A204.1 (cell line): ENCODE data around the gene RIN3.

Experiments used
- FAIRE-seq: peaks from 2 replicates; lab custom pipeline; 2012; peaks lifted over from hg19 to GRCh38; lab: Jason Lieb, UNC

The RIN3 gene

DNA sequence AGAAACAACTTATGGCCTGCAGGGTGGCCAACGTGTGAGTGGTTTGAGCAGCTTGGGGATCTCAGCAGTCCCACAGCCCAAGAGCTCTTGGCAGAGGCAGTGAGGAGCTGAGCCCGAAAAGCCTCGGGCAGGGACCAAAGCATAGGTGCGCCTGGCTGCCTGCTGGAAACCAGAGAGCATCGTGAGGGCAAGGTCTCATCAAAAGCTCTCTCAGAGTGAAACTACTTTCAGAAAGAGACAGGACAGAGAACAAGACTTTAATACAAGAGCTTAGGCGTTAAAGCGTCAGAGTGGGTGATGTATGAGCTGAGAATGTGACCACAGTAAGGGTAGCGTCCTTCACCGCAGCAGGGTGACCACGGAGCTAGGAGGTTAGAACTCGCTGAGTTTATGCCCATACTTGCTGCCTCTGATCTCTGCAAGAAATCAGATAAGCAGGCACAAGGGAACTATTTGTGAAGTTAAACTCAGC lies 204.0 kb downstream of the RIN3 start:
- FAIRE-seq: no peak

DNA sequence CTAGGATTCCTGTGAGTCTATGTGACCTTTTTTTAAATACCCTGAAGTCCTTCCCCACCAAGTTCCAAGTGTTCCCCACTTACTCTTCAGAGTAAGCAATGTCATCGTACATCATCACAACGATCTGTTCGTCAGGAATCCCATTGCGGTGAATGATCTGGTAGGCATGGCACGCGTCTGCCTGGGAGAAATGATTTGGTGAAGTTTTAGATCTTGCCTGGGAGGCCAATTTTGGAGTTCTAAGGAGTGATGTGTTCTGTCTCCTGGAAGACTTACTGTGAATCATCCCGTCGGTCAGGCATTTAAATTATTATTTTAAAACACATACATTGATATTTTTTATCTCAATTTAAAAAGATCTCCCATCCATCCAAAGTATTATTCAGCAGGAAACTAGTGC lies 205.1 kb downstream of the RIN3 start:
- no peak for FAIRE-seq

DNA sequence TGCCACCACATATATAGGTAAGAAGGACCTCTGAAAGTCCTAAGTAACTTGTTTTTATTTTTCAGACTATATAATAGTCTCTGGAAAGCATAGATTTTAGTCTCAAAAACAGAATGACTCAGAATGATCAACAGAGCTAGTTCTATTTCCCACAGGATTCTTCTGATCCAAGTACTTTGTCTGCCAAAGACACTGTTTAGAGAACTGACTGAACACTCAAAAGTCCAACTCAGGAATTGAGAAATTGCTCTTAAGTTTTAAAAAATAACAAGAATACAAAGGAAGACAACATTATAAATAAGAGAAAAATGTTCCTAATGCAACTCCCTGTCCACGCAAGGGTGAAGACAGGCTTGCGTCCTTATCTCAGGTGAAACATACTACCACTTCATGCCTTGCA lies 205.8 kb downstream of the RIN3 start:
- no peak for FAIRE-seq

DNA sequence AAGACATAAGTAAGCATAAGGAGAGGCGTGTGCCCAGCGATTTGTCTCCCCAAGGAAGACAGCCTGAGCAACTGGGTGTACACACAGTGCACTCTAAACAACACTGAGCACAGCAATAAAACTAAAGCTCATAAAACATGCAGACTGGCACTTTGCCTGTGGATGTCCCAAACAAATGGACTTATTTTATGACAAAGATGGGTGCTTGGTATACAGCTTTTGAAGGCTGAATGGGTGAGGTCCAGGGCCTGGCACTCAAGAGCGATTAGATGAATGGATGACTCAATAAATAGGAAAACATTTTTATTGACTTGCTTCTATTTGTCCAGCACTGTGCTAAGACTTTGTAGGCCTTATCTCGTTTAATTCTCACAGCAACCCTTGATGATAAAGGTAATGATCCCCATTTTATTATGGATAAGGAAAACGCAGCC lies 206.3 kb downstream of the RIN3 start:
- no peak for FAIRE-seq

DNA sequence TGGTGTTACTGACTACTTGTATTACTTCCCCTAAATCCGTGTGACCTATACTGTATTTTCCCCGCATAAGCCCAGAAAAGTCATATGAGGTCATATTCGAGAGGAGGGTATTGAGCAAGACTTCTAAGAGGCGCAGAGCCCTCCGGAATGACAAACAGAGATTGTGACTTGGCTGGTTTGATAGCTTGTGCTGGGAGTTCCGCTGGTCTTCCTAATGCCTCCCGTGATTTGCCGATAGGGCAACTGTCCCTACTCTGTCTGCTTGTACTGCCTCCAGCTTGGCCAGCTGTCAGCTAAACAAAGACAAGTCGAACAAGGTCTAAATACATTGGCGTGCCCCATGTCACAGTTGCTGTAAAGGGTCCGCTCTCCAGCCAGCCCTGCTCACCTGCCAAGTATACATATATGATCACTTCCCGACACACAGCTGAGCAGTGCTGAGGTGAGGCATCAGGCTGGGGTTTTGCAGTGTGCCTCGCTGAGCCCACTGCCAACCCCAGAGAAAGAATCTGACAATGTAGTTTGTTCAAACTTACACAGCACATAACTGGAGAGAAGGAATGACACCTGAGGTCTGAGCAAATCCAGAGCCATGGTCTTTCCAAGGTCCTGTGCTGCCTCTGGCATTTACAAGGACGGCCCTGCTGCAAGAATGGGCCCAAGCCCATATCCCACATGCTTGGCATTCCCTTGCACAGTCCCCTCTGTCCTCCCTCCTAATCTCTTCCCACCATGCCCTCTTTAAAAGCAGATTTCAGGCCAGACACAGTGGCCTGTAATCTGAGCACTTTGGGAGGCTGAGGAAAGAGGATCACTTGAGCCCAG lies 211.1 kb downstream of the RIN3 start:
- no peak for FAIRE-seq

DNA sequence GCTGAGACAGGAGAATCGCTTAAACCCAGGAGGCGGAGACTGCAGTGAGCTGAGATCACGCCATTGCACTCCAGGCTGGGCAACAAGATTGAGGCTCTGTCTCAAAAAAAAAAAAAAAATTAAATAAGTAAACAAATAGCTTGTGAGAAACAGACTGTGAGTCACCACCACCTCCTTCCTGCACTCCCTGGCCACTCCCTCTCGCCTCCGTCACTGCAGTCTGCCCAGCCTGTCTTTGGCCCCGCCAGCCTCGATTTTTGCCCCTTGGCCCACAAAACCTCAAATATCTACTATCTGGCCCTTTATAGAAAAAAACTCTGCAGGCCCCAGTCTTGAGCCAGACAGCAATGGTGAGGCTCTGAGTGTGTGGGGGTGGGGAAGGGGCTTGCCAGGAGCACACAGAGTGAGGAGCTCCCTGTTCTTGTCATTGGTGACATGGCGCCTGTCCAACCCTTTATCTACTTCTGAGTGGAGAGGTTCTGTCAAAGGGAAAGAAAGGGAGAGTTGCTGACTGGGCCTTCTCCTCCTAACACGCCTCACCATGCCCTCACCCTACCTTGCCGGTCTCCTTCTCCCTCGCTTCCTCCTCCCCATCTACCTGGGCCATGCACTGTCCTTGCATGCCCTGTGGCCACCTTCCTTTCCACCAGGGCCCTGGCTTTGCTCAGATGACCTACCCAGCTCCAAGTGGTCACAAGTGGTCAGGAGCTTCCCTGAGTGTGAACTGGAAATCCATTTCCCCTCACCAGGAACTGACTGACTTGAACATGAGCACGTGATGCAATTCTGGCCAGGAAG lies 212.8 kb downstream of the RIN3 start:
- FAIRE-seq: no peak

DNA sequence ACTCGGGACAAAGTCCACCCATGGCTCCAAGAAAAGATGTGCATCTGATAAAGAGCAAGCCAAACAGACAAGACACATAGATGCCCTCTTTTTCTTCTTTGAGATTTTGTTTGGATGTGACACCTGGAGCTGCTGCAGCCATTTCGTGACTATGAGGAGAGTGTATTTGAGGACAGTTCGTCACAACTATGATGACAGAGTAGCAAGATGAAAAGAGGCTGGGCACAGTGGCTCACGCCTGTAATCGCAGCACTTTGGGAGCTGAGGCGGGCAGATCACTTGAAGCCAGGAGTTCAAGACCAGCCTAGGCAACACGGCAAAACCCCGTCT lies 213.3 kb downstream of the RIN3 start:
- FAIRE-seq: no peak

DNA sequence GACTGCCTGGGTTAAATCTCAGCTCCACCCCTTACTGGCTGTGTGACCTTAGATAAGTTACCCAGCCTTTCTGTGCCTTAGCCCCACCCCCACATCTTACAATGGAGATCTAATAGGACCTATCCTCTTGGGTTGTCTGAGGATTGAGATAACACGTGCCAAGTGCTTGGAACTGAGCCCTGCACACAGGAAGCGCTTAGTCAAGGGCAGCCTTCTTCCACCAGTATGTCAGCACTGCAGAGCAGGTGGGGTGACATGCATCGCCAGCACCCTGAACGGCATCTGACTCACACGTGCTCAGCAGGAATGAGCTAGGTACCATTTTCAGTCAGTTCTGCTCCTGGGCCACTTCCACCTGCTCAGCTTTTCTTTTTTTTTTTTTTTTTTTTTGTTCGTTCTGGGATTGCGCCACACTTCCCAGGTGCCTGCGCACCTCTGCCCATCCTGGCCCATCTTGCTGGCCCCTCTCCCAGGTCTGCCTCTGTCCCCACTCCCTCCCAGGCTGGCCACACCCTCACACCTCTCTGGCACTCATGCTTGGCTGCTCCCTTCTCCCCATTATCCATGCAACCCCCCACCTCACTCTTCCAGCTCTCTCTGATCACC lies 215.3 kb downstream of the RIN3 start:
- FAIRE-seq: no peak

DNA sequence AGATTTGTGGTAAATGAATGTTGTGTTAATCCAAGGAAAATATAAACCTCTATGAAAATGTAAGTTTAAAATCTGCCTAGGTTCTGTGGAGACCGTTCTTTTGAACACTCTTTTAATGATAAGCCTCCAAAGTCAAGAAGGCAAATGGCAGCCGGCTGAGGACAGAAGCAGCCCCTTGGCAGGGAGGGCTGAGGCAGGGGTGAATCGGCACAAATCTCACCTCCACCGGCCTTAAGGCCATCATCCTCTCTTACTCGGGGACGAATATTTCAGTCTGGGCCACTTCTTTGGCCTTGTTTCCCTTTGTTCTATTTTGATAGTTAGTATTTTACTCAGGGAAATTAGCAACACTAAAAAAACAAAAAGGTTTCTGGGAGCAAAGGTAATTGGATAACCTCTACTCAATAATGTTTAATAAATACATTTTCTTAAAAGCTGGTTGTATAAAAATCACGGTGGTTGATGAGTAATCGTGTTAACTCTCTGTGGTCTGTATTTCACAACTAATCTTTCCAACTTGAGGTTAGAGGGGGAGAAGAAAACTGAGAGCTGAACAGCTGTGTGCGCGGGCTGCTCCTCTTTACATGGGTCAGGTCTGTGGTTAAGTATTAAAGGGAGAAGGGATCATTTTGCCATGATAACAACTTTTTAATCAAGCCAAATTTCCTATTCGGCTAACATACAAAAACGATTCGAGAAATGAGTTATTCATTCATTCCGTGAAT lies 216.2 kb downstream of the RIN3 start:
- FAIRE-seq: no peak

DNA sequence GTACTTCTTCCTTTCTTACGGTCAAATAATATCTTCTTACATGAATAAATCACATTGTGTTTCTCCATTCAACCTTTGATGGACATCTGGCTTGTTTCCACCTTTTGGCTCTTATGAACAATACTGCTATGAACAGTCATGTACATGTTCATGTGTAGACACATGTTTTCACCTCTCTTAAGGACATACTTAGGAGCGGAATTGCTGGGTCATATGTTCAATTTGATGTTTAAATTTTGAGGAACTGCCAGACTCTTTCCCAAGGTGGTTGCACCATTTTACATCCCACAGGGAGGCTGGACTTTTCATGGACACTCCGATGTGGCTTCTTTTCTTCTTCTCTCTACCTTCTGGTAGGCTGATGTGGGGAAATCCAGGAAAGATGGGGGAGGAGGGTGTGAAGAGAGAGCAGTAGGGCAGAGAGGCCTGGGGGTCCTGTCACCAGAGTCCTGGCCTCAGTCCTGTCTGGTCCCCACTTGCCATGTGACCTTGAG lies 218.1 kb downstream of the RIN3 start:
- no peak for FAIRE-seq

DNA sequence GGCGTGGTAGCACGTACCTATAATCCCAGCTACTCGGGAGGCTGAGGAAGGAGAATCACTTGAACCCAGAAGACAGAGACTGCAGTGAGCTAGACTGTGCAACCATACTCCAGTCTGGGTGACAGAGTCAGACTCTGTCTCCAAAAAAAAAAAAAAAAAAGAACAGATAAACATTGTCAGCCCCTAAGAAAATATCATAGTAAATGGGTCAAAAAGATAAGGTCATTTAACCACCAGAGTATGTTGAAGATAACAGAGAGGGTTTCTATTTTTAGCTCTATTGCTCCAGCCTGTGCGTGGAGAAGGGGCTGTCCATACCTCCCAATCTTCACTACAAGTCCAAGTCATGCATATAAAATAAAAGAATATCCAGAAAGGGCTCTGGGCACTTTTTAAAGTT lies 219.4 kb downstream of the RIN3 start:
- FAIRE-seq: no peak

DNA sequence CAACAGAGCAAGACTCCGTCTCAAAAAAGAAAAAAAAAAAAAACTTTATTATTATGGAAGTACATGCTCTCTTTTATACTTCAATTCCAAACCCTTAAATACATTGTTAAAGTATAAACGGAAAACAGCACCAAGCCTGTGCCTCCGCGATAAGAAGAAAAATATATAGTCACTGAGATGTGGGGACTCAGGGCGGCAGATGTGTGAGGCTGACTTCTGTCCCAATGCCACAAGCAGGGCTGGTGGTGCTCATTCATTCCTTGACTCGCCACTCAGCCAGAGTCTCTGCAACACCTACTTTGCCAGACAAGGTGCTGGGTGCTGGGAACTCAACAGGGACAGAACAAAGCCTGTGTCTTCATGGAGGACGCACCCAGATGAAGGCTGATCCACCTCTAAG lies 221.0 kb downstream of the RIN3 start:
- no peak for FAIRE-seq

DNA sequence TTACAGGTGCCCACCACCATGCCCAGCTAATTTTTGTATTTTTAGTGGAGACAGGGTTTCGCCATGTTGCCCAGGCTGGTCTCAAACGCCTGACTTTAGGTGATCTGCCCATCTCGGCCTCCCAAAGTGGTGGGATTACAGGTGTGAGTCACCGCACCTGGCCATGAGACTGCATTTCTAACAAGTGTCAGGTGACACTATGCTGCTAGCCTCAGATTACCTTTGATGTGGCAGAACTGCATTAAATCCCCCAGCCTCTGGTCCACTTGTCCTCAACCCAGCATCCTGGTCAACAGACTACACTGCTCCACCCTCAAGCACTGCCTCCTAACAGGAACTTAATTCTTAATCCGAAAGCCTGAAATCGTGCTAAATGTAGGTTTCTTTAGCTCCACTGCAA lies 221.8 kb downstream of the RIN3 start:
- no peak for FAIRE-seq

DNA sequence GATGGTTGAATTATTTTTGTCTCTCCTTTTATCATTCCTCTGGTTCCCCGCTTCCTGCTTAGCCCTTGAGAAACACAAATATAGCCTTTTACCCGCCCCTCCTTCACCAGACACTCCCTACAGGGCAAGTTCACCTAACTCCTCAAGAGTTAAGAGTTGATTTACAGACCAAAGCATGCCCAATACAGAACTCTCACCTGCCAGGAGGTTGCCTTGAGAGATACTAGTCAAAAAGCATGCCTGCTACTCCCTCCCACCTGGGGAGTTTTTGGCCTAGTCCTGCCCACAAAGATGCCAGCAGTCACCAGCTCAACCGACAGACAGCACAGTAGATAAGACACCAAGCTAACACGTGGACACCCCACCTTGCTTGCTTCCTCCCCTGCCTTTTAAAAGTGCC lies 223.6 kb downstream of the RIN3 start:
- FAIRE-seq: no peak

DNA sequence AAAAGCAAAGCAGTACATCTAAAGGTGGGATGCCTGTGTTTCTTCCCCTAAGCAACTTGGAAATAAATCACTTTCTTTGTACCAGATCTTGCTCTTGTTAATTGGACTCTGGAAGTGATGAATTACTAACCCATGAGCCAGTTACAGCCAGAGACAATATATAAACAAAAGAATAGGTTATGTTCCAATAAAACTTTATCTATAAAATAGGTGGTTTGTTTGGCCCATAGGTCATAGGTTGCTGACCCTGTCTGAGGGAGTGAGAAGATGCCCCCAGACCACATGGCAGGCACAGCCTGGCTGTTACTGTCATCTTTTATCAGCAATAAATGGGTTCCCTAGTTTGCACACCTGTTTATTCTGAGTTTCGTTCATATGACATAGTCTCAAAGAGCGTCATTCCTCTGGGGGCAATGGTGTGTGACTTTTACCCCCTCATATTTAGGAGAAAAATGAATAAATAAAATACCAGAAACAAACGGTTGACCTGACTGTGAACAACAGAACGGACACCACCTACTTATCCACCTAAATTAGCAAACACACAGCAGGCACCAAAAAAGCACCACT lies 224.1 kb downstream of the RIN3 start:
- no peak for FAIRE-seq
